ENCODE data around the gene FCGR2B.

GRCh38 chr1:161718559-161719324 lies 55.8 kb downstream of the FCGR2B start:
- TF ChIP-seq CTCF (IDR thresholded peaks at IDR 0.05) = no peak
- TF ChIP-seq POLR2A (IDR thresholded peaks at IDR 0.05) = no peak

Measured in thyroid gland (tissue), 4 donors.